HG02884 (cell line): Measurements from ENCODE around the gene CDKN2C.
"Not testable (repeated sequence)": the region's sequence is repeated elsewhere in the genome, so short reads cannot be mapped to it uniquely, and the experiment has no call there.

Experiments
- ATAC-seq: cut with Tn5 transposase; IDR thresholded peaks from one replicate; pipeline ENCODE4 v1.9.1; 2021; ENCODE audit warnings: mild to moderate bottlenecking, moderate library complexity; ENCODE audit not compliant: unreplicated experiment

CDKN2C gene

DNA sequence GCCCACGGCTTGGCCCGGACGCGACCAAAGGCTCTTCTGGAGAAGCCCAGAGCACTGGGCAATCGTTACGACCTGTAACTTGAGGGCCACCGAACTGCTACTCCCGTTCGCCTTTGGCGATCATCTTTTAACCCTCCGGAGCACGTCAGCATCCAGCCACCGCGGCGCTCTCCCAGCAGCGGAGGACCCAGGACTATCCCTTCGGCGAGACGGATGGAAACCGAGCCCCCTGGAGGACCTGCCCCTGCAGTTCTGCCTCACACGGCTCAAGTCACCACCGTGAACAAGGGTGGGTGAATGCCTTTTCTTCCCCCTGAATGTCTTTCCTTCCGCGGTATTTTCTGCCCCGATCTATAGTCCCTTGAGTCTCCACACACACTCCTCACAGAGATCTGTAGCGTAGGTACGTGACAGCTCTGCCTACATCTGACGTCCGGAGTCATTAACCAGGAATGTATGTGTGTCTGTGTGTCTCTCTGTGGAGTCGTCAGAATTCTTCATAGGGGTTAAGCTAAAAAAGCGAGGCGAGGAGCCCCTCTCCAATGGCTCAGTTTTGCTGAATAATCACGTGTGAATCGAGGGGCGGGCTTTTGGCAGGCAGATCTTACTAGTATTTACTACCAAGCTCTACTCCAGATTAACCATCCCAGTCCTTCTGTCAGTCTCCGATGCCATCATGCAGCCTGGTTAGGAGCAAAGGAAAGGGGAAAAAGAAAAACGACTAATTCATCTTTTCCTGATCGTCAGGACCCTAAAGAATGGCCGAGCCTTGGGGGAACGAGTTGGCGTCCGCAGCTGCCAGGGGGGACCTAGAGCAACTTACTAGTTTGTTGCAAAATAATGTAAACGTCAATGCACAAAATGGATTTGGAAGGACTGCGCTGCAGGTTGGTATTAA, at the start of gene CDKN2C:
CDKN2C (plus strand) TSS at position 635 of the 898 bp plus-strand sequence; CDS start at position 759, 124 bp downstream.
- peak; percentile 36 for ATAC-seq

DNA sequence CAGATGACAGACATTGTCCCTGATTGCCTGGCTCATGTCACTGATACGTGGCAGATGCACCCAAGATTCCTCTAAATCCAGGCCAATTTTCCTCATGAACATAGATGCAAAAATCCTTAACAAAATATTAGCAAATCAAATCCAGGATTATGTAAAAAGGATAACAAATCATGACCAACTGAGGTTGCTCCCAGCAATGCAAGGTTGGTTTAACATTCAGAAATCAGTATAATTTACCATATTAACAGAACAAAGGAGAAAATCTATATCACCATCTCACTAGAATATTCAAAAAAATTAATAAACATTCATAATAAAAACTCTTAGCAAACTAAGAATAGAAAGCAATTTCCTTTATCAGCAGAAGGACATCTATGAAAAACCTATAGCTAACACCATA, 49.6 kb upstream of the CDKN2C start:
- no peak for ATAC-seq

DNA sequence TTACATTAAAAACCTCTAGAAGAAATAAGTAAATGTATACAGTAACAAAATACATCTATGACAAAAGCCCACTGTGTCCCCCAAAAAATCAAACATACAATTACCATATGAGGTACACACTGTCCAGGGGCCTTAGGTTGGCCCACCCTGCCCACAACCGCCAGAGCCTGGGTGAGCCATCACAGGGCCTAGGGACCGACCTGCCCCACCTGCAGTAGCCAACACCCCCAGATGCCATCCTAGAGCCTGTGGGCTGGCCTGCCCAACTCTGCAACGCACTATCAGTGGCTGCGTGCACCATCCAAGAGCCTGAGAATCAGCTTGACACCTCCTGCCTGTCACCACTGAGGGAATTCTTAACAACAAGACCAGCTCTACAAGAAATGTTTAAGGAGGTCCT, 49.0 kb upstream of the CDKN2C start:
- no peak for ATAC-seq

DNA sequence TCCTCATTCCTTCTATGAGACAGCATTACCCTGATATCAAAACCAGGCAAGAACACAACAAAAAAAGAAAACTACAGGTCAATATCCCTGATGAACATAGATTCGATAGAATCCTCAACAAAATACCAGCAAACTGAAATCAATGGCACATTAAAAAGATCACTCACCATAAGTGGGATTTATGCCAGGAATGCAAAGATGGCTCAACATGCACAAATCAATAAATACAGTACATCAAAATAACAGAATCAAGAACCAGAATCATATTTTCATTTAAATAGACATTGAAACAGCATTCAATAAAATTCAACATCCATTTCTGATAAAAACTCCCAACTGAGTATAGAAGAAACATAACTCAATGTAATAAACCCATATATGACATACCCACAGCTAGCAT, 46.5 kb upstream of the CDKN2C start:
- ATAC-seq, result no peak

DNA sequence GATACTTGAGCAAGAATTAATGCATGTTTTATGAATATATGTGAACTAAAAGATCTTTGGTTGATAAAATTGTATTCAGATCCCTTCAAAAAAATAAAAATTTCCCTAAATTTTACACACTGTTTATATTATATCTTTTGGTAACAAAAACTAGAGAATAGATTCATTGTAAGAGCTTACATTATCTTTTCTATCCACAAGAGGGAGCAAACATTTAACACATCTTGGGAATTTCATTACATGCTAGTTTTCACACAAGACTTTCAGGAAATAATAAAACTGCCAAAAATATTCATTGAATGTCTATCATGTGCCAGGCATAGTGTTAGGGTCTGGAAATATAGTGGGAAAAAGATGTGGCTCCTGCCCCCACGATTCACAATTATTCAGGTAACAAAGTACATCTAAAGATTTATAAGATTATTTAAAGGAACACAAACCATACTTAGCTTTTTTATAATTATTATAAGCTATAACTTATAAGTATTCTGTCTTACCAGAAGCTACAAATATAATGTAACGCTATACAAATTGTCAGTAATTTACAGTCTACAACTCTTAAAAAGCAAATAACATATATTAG, 40.6 kb upstream of the CDKN2C start:
- no peak for ATAC-seq

DNA sequence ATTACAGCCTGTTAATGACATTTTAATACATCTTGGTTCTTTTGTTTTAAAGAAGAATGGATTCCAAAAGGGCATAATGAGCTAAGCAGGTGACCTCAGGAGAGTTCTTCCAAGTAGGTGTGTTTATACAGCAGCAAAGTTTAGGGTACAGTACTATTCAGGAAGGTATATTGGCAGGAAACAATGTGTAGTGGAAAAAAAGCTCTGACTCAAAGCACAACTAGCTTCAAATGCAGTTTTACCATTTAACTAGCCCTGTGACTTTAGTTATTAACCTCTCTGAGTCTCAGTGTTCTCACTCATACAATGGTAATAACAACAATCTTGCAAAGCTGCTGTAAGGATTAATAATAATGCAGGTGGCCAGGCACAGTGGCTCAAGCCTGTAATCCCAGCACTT, 39.9 kb upstream of the CDKN2C start:
- no peak for ATAC-seq

DNA sequence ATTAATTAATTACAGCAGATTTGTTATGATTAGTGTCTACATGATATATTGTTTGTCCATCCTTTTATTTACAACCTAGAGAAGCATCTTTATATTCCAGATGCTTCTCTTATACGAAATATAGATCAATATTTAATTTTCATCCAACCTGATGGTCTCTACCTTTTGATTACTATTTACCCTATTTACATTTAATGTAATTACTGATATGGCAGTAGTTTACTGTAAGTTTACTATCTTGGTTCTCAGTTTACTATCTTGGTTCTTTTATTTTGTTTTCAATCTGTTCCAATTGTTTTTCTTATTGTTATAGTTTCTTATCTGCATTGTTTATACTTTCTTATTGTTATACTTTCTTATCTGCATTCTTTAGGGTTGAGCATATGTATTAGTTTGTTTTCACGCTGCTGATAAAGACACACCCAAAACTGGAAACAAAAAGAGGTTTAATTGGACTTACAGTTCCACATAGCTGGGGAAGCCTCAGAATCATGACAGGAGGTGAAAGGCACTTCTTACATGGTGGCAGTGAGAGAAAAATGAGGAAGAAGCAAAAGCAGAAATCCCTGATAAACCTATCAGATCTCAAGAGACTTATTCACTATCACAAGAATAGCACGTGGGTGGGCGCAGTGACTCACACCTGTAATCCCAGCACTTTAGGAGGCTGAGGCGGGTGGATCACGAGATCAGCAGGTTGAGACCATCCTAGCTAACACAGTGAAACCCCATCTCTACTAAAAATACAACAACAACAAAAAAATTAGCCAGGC, 38.9 kb upstream of the CDKN2C start:
- ATAC-seq, result no peak

DNA sequence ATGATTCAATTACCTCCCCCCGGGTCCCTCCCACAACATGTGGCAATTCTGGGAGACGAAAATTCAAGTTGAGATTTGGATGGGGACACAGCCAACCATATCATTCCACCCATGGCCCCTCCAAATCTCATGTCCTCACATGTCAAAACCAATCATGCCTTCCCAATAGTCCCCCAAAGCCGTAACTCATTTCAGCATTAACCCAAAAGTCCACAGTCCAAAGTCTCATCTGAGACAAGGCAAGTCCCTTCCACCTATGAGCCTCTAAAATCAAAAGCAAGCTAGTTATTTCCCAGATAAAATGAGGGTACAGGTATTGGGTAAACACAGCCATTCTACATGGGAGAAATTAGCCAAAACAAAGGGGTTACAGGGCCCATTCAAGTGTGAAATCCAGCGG, 38.0 kb upstream of the CDKN2C start:
- ATAC-seq, result not testable (repeated sequence)

DNA sequence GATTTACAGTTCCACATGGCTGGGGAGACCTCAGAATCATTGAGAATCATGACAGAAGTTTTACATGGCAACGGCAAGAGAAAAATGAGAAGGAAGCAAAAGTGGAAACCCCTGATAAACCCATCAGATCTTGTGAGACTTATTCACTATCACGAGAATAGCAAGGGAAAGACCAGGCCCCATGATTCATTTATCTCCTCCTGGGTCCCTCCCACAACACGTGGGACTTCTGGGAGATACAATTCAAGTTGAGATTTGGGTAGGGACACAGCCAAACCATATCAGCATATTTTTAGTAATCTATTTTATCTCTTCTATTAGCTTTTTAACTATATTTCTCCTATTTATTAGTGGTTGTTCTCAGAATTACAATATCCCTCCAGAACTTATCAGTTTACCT, 36.3 kb upstream of the CDKN2C start:
- not testable (repeated sequence) for ATAC-seq

DNA sequence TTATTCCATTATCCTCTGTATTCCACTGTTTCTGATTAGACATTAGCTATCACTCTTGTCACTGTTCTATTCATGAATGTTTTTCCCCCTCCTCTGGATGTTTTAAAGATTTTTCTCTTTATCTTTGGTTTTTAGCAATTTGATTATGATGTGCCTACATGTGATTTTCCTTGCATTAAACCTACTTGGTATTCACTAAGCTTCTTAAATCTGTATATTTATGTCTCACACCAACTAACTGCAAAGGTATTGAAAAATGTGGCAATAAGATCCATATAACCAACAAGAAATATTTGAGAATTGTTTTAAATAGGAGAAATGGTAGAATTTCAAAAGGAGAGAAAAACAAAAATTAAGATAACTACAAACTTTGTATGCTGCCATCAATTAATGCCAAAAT, 35.2 kb upstream of the CDKN2C start:
- ATAC-seq, result no peak

DNA sequence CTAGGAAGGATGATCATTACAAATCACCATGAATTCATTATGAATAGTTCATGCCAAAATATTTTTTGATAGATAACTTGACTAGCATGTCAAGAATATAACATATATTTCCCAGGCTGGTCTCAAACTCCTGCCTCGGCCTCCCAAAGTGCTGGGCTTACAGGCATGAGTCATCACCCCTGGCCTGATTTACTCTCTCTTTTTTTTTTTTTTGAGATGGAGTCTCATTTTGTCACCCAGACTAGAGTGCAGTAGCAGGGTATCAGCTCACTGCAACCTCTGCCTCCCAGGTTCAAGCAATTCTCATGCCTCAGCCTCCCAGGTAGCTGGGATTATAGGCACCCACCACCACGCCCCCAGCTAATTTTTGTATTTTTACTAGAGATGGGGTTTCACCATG, 34.8 kb upstream of the CDKN2C start:
- ATAC-seq, result not testable (repeated sequence)

DNA sequence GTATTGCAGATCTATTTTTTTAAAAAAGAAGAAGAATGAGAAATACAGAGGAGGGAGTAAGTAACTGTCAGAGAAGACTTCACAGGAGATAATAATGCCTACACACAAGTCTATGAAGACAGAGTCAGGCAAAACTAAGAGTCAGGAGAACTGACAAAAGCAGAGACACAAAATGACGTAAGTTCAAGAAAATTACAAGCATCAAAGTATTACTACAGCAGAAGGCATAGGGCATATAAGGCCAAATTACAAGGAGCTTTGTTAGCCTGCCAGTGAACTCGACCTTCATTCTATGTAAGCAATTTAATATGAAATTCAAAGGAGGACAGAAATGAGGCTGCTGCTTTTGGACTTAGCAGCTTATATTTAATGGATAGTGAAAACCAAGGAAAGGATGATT, 33.7 kb upstream of the CDKN2C start:
- no peak for ATAC-seq

DNA sequence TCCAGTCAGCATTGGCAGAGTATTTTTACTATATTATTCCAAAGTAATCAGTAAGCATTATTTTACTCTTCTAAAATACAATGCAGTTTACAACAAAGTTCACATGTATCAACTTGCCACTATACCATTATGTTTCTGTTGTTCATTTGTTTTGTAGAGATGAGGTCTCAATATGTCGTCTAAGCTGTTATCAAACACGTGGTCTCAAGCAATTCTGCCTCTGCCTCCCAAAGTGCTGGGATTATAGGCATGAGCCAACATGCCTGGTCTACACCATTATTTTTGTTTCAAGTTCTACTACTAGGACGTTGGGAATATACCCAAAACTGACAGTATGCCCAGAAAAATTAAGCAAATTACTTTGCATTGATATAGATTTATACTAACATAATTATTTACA, 29.8 kb upstream of the CDKN2C start:
- no peak for ATAC-seq

DNA sequence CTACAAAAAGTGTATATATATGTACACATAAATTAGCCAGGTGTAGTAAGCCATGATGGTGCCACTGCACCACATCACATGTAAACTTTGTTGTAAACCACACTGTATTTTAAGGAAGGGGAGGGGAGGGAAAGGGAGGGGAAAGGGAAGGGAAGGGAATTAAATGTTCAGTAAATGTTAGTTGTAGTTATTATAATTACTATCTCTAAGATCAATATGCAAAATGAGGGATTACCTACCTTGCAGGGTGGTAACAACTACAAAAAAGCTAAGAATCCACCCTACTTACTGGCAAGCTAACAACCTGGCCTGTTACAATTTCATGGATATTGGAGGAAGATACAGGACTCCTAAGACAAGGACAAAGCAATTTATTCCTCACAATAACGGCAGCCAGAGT, 27.7 kb upstream of the CDKN2C start:
- no peak for ATAC-seq

DNA sequence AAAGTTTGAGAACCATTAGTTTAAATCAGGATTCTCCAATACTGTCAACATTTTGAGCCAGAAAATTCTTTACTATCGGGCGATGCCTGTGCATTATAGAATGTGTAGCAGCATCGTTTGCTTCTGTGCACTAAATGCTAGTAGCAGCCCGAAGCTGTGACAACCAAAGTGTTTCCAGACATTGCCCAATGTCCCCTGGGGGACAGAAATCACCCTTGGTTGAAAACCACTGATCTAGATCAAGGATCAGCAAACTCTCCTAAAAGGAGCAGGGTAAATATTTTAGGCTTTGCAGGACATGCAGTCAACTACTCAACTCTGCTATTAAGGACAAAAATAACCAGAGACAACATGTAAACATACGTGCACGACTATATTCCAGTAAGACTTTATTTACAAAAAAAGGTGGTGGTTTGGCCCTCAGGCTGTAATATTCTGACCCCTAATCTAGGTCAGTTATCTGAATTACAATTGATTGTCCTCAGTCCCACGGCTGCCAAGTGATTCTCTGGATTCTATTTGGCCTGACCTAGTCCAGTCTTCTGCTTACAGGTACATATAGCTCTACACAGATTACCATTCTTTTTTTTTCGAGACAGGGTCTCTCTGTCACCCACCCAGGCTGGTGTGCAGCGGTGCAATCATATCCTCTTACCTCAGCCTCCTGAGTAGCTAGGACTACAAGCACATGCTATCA, 20.6 kb upstream of the CDKN2C start:
- no peak for ATAC-seq

DNA sequence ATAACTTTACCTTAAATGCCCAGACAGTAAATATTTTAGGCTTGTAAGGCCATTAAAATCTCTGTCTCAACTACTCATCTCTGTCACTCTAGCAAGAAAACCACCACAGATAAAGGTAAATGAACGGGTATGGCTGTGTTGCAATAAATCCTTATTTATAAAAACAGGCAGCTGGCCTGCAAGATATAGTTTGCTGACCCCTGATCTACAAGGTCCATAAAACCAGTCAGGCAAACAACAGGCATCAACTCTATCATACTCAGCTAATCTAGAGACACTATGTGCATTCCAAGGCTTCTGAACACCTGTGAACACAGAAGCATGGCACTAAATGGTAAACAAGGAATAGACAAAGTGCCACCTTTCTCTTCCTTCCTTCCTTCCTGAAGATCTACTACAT, 19.6 kb upstream of the CDKN2C start:
- ATAC-seq, result no peak

DNA sequence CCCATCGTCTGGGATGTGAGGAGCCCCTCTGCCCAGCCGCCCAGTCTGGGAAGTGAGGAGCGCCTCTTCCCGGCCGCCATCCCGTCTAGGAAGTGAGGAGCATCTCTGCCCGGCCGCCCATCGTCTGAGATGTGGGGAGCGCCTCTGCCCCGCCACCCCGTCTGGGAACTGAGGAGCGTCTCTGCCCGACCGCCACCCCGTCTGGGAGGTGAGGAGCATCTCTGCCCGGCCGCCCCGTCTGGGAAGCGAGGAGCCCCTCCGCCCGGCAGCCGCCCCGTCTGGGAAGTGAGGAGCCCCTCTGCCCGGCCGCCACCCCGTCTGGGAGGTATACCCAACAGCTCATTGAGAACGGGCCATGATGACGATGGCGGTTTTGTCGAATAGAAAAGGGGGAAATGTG, 17.5 kb upstream of the CDKN2C start:
- ATAC-seq, result not testable (repeated sequence)

DNA sequence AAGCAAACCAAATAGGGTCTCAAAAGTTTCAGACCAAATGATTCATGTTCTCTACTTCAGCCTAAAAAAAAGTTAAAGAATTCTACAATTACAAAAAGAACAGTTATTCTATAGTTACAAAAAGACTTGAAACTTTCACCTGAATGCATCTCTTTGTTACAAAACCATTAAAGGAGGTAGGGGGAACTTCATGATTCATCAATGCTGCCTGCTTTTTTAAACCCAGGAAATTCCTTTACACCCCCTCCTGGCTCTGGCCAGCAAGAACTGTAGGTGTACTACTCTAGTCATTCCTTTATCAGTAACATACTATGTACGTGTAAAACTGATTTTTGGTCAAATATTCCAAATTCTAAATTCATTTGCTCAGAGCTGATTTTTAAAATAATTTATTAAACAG, 14.9 kb upstream of the CDKN2C start:
- no peak for ATAC-seq

DNA sequence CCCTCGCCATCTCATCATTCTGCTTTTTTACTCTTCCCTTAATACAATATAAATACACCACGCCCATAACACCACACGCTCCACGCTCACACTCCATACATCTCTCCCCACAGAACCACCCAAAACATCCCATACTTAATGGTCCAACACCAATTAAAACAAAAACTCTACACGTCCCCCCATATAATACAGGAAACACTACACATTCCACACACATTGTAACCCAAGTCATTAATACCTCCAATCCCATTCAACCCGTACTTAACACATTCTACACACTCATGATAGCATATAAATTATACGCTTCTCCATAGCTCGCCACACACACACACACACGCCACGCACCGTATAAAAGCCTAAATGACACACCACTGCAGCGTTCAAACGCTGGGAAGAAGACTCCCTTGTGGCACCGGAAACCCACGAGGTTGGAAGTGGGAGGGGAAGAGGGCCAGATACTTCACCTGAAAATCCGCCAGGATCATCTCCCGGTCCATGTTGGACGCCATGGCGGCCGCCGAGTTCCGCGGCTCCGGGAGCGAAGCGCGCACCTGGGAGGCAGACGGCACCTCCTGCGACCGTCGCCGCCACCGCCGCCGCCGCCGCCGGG, 10.6 kb upstream of the CDKN2C start:
- peak; percentile 23 for ATAC-seq

DNA sequence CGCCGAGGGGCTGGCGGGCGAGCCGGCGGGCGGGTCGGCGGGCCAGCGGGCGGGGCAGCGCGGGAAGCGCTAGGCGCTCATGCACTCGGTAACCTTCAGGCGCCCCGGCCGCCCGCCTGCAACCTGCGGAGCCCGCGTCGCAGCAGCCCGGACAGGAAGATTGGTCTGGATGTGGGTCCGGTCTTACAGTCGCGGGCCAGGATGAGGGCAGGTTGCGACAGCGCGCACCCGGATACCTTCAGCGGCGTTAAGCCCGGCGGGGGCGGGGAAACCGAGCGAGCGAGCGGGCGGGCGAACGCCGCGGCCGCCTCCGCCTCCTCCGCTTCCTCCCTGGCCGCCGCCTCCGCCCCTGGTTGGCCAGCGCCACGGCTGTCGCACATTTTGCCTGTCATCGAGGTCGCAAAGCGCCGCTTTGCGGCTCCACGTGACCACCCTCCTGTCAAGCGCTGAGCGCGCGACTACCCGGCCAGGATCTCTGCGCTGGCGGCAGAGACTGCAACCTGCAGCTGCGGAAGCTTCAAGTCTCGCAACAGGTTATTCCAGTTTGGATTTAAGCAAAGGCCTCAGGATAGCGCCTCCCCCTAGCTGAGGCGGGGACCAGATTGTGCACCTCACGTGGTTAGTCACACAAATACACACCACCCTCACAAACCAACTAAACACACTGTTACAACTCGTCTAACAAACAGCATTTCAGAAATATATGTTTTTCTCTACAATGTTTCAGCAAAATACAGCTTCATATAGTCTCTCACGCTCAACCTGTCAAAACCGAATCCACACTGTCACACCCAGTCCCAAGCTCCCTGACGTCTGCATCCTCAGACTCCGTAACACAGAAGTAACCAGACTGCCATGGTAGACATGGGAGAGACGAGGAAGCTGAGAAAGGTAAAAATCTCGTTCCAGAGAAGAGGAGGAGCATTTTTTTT, 9.9 kb upstream of the CDKN2C start, which contains the start of gene FAF1:
FAF1 (minus strand) TSS at position 355 of the 932 bp plus-strand sequence. CDS start 456 bp downstream, outside the sequence.
- peak; percentile 72 for ATAC-seq
